NCI-H774 (cell line): ENCODE results near the gene KAZN.
A peak's percentile ranks its signal among the peaks of the same experiment; 100 is the strongest.
"Not testable (repeated sequence)": the region's sequence is repeated elsewhere in the genome, so short reads cannot be mapped to it uniquely, and the experiment has no call there.

Experiments
- DNase-seq: peaks from one replicate; lab custom pipeline; 2025; lab: John Stamatoyannopoulos, UW

The KAZN gene

DNA sequence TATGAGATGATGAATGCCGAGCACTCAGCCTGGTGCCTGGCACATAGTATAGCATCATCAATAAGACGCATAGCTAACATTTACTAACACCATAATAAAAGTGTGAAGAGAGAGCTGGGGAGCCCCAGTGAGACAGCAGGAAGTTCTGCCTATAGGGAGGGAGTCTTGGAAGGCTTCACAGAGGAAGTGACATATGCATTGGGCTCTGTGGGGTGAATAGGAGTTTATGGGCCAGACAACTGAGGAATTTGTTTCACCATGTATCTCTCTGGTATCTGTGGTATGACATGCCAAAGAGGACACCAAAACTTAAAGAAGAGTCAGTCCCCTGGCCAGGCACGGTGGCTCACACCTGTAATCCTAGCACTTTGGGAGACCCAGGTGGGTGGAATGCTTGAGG lies 436.8 kb downstream of the KAZN start:
- DNase-seq, result no peak

DNA sequence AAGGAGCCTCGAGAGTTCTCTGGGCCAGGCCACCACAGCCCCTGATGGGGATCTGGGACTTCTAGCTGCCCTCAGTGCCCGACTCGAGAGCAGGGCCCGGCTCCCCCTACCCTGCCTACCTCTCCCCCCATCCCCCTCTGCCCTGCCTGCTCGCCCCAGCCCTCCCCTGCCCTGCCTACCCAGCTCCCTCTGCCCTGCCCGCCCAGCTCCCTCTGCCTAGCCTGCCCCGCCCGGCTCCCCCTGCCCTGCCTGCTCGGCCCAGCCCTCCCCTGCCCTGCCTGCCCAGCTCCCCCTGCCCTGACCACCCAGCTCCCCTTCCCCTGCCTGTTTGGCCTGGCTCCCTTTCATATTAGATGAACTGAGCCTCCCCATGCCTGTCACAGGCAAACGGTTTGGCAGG lies 437.6 kb downstream of the KAZN start:
- no peak for DNase-seq

- peak; percentile 2 for DNase-seq
These were observed 439.9 kb downstream of the KAZN start for GRCh38 chr1:15038232-15039016.

GRCh38 chr1:15039017-15039648 lies 440.6 kb downstream of the KAZN start:
- DNase-seq, result no peak

DNA sequence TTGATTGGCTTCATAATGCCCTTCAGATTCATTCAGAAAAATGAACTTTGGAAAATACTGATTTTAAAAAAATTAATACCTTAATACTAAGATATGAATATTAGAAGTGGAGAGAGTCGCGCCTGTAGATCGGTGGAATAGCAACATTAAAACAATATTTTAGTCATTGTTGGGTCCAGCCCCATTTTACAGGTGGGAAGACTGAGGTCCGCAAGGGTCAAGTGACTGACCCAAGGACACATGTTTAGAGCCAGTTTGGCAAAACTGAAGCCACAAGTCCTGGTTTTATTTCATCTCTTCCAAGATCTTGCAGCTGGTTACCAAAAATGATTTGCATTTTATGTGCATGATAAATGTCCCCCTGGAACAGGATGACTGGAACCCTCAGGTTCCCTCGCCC lies 441.4 kb downstream of the KAZN start:
- DNase-seq, result no peak

DNA sequence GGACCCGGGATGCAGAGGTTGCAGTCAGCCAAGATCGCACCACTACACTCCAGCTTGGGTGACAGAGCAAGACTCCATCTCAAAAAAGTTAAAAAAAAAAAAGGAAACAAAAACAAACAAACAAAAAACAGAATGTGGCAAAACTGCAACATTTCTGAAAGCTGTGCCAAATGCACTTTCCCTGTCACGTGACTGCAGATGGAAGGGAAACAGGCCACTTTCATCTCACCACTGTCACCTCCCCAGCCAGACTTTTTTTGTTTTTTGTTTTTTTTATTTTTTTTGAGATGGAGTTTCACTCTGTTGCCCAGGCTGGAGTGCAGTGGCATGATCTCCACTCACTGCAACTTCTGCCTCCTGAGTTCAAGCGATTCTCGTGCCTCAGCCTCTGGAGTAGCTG lies 442.2 kb downstream of the KAZN start:
- DNase-seq, result not testable (repeated sequence)

- no peak for DNase-seq
These were observed 444.4 kb downstream of the KAZN start for GRCh38 chr1:15042866-15043265.

DNA sequence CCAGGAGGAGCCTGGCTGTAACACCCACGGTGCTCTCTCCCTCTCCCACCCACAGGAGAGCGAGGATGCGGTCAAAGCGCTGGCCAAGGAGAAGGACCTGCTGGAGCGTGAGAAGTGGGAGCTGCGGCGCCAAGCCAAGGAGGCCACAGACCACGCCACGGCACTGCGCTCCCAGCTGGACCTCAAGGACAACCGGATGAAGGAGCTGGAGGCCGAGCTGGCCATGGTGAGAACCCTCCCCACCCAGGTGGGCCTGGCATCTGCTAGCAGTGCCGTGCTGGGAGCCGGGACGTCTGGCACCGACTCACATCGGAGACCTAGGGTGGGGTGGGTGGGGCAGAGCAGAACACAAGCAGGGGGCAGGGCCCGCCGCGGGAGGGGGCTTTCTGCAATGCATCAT lies 445.4 kb downstream of the KAZN start:
- no peak for DNase-seq

- DNase-seq, result no peak
These were observed 446.6 kb downstream of the KAZN start for GRCh38 chr1:15045123-15045522.

DNA sequence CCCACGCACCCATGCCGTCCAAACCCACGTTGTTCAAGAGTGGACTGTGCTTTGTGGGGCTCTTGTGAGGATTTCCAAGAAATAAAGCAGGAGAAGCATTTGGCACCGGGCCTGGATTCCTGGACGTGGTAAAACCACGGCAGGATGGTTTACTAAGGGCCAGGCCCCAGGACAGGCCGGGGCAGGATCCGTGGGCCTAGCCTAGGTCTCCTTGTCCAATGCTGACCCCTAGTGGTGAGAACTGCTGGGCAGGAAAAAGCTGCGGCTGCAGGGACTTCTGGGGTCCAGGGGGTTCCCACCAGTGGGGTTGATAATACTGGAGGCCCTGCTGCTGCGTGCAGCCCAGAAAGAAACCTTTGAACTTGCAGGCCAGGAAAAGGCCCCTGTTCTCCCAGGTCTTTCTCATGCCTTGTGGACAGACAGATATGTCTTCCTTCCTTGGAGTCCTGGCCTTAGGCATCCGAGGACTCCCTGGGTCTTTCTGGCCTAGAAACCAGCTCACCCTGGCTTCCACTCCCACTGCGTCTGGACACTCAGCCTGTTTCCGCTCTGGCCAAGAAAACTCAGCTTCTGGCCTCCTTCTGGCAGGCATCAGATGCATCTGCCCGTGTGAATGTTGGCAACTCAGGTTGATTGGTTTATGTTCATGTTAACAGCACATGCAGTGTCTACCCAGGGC lies 448.1 kb downstream of the KAZN start:
- DNase-seq, result peak; percentile 2

DNA sequence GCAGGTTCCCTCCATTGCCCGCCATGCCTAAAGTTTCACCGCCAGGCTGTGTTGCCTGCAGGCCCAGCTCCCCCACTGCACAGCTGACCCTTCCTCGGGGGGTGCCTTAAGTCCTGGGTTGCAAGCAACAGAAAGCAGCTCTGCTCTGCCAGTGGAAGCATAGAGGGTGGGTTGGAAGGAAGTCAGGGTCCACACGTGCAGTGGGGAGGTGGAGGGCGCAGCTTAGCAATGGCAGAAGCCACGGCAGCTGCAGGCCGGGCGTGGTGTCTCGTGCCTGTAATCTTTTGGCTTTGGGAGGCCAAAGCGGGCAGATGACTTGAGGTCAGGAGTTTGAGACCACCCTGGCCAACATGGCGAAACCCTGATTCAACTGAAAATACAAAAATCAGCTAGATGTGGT lies 448.8 kb downstream of the KAZN start:
- no peak for DNase-seq

DNA sequence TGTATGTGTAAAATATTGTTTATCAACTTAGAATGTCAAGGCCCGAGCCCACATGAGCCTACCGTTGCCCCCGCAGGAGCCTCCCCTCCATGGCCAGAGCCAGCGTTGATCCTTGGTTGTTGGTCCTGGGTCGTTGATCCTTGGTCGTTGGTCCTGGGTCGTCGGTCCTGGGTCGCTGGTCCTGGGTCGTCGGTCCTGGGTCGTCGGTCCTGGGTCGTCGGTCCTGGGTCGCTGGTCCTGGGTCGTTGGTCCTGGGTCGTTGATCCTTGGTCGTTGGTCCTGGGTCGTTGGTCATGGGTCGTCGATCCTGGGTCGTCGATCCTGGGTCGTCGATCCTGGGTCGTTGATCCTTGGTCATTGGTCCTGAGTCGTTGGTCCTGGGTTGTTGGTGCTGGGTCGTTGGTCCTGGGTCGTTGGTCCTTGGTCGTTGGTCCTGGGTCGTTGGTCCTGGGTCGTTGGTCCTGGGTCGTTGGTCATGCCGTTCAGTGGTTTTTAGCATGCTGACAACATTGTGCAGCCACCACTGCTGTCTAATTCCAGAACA lies 450.0 kb downstream of the KAZN start:
- no peak for DNase-seq

DNA sequence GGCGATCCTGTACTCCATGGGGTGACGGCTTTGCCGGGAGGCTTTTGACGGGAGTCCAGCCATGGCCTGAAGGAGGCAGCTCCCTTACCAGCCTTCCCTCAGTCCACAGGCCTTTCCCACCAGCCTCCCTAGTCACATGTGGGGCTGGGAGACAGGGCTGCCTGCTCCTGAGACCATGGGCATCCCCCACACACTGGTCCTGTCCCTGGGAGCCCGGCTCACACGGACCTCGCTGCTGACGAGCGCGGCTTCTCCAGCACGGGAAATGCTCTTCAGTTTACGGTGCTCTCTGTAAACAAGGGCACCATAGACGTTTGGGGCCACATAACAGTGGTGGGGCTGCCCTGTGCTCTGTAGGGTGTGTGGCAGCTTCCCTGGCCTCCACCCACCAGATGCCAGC lies 450.6 kb downstream of the KAZN start:
- DNase-seq, result no peak

DNA sequence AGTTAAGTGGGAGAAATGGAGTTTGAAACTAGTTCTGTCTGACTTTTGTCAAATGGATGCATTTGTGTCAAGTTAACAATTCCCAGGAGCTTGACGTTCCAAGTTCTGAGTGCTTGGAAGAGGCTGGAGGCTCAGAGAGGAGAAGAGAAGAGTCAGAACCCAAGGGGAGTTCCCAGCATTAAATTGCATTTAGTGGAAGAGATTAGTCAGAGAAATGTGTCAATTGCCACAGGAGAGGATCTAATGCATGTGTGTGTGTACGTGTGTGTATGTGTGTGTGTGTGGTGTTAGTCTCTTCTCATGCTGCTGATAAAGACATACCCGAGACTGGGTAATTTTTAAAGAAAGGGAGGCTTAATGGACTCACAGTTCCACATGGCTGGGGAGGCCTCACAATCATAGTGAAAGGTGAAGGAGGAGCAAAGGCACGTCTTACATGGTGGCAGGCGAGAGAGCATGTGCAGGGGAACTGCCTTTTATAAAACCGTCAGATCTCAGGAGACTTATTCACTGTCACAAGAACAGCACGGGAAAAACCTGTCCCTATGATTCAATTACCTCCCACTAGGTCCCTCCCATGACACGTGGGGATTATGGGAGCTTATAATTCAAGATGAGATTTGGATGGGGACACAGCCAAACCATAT lies 453.5 kb downstream of the KAZN start:
- no peak for DNase-seq

DNA sequence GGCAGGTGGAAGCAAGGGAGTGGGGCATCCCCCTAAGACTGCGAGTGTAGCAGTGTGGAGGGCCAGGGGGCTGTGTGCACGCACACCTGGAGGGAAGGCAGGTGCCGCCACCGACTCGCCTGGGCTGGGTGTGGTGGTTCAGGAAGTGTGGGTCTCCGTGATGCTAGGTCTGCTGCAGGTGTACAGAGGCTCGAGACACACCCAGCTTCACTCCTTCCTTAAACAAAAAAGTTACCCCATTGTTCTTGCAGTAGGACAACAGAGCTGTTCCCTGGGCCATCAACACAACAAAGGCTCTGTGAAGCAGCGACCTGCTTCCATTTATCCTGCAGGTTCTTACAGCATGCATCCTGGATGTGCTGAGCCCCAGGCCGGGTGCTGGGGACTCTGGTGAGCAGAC lies 454.7 kb downstream of the KAZN start:
- DNase-seq, result no peak

DNA sequence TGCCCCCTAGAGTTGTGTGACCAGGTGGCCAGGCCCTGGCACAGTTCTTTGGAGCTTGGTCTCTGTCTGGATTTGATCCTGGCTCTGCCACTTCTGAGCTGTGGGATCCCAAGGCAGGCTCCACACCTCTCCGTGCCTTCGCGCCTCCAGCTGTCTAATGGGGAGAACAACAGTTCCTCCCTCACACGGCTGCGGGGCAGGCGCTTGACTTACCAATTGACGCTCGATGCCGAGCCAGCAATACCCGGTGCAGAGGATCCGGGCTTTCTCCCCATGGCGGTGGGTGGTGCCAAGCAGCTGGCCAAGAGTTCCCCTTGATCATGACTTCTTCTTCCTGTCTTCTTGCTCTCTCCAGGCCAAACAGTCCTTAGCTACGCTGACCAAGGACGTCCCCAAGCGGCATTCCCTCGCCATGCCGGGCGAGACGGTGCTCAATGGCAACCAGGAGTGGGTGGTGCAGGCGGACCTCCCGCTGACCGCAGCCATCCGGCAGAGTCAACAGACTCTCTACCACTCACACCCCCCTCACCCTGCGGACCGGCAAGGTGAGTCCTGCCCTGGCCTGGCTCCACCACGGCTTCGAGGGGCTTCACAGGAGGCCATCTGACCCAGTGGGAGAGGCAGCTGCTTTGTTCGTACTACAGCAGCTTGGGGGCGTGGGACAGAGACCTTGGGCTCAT lies 457.4 kb downstream of the KAZN start:
- no peak for DNase-seq

DNA sequence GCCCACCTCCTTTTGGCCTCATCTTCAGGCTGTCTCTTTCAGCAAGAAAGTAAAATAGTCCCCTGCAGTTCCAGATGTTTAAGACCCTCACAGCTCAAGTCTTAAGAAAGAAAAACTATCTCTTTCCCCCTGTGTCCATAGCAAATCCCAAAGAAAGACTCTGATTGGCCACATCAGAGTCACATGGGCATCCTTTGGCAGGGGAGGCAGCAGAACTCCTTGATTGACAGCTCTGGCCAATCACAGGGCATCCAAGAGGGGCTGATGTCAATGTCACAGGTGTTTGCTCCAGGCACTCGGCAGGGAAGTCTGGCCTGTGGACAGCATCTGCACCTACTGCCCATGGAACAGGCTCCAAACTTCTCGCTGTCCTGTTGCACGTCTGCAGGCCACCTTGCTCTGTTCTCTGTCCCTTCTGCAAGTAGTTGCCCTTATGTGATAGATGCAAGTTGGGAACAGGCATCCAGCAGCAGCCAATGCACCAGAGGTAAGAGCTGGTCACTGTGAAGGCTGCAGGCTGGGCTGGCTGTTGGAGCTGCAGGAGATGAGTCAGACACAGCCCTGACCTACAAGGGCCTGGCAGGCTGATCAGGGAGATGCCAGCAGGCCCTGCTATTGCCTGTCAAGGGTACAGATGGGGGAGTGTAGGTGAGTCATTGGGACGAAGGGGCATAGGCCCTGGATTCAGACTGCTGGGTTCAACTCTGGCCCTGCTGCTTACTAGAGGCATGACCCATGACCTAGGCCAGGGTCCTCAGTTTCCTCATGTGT lies 458.2 kb downstream of the KAZN start:
- no peak for DNase-seq

DNA sequence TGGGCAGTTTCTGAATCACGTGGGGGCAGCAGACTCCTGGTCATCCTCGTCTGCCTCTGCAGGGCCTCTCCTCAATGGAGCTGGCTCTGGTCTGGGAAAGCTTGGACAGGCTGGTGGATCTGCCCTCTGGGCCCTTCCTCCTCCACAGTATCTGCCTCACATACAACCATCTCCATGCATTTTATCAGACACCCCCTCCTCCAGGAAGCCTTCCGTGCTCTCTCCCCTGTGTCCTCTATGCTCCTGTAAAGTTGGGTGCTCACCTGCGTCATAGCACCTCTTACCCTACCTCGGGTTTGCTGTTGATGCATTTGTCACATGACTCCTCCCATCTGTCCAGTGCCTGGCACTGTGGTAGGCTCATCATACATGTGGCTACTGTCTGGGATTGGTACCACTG lies 459.3 kb downstream of the KAZN start:
- no peak for DNase-seq

DNA sequence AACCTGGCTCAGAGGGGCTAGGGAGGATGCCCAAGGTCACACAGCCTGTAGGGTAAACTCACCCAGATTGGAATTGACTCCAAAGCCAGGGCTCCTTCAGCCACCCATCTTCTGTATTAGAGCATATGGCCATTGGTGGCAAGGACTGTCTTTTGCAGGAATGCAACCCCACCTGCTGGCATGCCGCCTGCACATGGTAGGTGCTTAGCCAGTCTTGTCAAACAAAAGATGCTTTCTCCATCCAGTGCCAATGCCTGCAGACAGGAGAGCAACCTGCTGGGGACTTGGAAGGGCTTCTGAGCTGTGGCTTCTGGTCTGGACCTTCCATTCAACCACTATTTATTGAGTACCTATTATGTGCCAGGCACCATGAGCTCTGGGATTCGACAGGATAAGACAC lies 459.8 kb downstream of the KAZN start:
- no peak for DNase-seq

- no peak for DNase-seq
These were observed 461.6 kb downstream of the KAZN start for GRCh38 chr1:15060104-15060503.

GRCh38 chr1:15062479-15063099 lies 464.1 kb downstream of the KAZN start:
- no peak for DNase-seq
